Thymus (tissue), 11 donors: ENCODE measurements around the gene DUSP15. TPM values are rescaled to one million over a fixed set of nuclear protein-coding genes. Genes with fewer than 3 reads are reported as not detected.
A peak's percentile ranks its signal among the peaks of the same experiment; 100 is the strongest.

Experiments
- DNase-seq, 9 donors: peaks; one replicate each; pipeline ENCODE4 v3.0.0-alpha.2; 2013; ENCODE audit warnings: low spot score in 9 of 9, low read depth in 6 of 9, missing footprints in 1 of 9
- H3K27ac ChIP-seq, 2 donors: one replicate each; pipeline ENCODE4 v1.5.1; 2013; ENCODE audit warnings: control low read depth in 1 of 2, low read depth in 1 of 2, low read length in 1 of 2, mild to moderate bottlenecking in 1 of 2, moderate library complexity in 1 of 2
- H3K27me3 ChIP-seq, 2 donors: one replicate each; pipeline ENCODE4 v1.5.1; 2013; ENCODE audit warnings: low read length in 1 of 2; ENCODE audit not compliant: control insufficient read depth in 2 of 2, insufficient read depth in 1 of 2
- H3K36me3 ChIP-seq, 2 donors: one replicate each; pipeline ENCODE4 v1.5.1; 2013; ENCODE audit warnings: low read length in 1 of 2, mild to moderate bottlenecking in 1 of 2, moderate library complexity in 1 of 2; ENCODE audit not compliant: control insufficient read depth in 2 of 2, insufficient read depth in 2 of 2
- H3K4me1 ChIP-seq, 2 donors: one replicate each; pipeline ENCODE4 v1.5.1; 2013; ENCODE audit warnings: low read length in 2 of 2; ENCODE audit not compliant: control insufficient read depth in 2 of 2, insufficient read depth in 2 of 2
- H3K4me3 ChIP-seq, 2 donors: one replicate each; pipeline ENCODE4 v1.5.1; 2013; ENCODE audit warnings: low read length in 2 of 2, control low read depth in 1 of 2, mild to moderate bottlenecking in 1 of 2
- H3K9me3 ChIP-seq, 2 donors: one replicate each; pipeline ENCODE4 v1.5.1; 2013; ENCODE audit warnings: low read length in 1 of 2, mild to moderate bottlenecking in 1 of 2; ENCODE audit not compliant: control insufficient read depth in 2 of 2, insufficient read depth in 1 of 2
- WGBS: extraction: QIAGEN DNeasy Blood & Tissue Kit; methylation state at CpG from one replicate; pipeline ENCODE4 v1.1.7; 2013; 5-methylcytosine and 5-hydroxymethylcytosine counted together
- polyA plus RNA-seq: library from polyadenylated mRNA; stranded (reverse); fragments of 200-250 nt; gene quantifications from one replicate; pipeline ENCODE4 v1.2.3, GENCODE V29; 2013
- total RNA-seq: library from RNA; stranded (reverse); fragments of 120-200 nt; gene quantifications from one replicate; pipeline ENCODE4 v1.2.4, GENCODE V29; 2013
- donor health status: healthy.

DUSP15 gene
- total and polyA plus RNA-seq, 2 donors, result 0.76 to 1.6 TPM

DNA sequence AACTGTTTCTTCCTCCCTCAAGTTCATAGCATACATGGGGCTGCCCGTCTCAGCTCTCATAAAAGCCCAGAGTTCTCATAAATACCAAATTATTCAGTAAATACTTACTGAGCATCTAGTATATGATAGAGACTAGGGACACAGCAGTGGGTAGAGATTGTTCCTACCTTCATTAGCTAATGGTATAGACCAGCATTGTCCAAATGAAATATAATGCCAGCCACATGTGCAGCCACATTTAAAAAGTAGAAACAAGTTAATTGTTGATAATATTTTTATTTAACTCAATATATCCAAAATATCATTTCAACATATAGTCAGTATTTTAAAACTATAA lies 1.3 kb upstream of the DUSP15 start:
- H3K27ac ChIP-seq, result no peak overlapping the region
- 90% methylated on average over 1 of the region's 1 CpG for WGBS
- H3K36me3 ChIP-seq, result no peaks in the 10 kb centered on the region
- H3K4me3 ChIP-seq, result no peak overlapping the region
- H3K27me3 ChIP-seq, result peaks cover 33 to 61% of the 10 kb centered on the region in 2 donors
- no peaks in the 10 kb centered on the region for H3K9me3 ChIP-seq
- no peak for DNase-seq
- peaks cover 0 to 4% of the 10 kb centered on the region in 2 donors for H3K4me1 ChIP-seq

DNA sequence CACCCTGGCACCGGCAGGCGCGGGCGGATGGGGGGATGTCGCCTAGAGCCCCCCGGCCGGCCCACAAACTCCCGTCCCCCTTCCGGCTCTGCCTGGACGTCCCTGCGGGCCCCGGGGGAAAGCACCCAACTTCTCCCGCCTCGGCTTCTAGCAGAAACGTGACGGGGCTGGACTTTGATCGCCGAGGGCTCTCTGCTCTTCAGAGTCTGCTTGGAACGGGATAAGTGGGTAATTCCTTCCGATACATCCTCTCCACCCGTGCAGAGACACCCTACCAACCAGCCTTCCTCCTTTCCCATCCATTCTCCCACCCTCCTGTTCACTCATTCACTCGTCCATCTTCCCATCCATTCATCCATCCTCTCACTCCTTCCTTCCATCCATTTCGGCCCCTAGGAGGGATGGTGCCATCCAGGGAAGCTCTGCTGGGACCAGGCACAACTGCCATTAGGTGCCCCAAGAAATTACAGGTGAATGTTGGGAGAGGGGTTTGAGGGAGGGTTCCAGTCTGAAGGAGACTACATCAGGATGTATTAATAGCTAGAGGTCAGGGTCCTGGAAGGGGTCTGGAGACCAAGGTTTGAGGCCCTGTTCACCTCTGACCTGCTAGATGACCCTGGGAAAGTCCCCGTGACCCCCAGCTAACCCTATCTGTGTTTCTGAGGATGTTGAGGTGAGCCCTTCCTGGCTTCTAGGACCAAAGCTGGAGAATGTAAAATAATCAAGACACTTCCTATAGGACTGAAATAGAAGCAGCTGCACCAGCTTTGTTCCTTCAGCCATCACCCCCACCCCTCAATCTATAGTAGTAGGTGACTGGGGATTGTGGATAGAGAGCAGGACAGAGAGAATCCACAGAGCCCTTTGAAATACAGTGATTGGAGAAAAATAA lies 645 bp upstream of the DUSP15 start:
- H3K27ac ChIP-seq, result no peak overlapping the region
- H3K4me1 ChIP-seq, result peaks cover 0 to 4% of the 10 kb centered on the region in 2 donors
- H3K4me3 ChIP-seq, result peak overlapping the region in 1 of 2 donors; percentile 43
- DNase-seq, result no peak
- WGBS, result 13% methylated on average over 24 of the region's 24 CpGs
- no peaks in the 10 kb centered on the region for H3K9me3 ChIP-seq
- H3K36me3 ChIP-seq, result no peaks in the 10 kb centered on the region
- peaks cover 33 to 61% of the 10 kb centered on the region in 2 donors for H3K27me3 ChIP-seq

DNA sequence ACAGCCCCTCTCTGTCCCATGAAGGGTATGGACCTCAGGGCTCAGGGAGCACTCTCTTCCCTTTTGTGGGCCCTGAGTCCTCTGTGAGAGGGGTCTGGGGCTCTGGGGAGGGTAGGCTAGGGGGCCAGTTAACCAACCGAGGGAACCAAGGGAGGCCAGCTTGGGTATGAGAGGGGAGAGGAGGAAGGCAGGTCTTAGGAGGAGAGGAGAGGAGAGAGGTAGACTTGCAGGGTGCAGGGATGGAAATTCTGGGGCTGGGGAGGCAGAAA lies 720 bp downstream of the DUSP15 start:
- peaks cover 0 to 4% of the 10 kb centered on the region in 2 donors for H3K4me1 ChIP-seq
- 17% methylated on average over 1 of the region's 1 CpG for WGBS
- no peaks in the 10 kb centered on the region for H3K9me3 ChIP-seq
- H3K27ac ChIP-seq, result no peak overlapping the region
- no peak for DNase-seq
- no peak overlapping the region for H3K4me3 ChIP-seq
- H3K36me3 ChIP-seq, result no peaks in the 10 kb centered on the region
- peaks cover 33 to 59% of the 10 kb centered on the region in 2 donors for H3K27me3 ChIP-seq

DNA sequence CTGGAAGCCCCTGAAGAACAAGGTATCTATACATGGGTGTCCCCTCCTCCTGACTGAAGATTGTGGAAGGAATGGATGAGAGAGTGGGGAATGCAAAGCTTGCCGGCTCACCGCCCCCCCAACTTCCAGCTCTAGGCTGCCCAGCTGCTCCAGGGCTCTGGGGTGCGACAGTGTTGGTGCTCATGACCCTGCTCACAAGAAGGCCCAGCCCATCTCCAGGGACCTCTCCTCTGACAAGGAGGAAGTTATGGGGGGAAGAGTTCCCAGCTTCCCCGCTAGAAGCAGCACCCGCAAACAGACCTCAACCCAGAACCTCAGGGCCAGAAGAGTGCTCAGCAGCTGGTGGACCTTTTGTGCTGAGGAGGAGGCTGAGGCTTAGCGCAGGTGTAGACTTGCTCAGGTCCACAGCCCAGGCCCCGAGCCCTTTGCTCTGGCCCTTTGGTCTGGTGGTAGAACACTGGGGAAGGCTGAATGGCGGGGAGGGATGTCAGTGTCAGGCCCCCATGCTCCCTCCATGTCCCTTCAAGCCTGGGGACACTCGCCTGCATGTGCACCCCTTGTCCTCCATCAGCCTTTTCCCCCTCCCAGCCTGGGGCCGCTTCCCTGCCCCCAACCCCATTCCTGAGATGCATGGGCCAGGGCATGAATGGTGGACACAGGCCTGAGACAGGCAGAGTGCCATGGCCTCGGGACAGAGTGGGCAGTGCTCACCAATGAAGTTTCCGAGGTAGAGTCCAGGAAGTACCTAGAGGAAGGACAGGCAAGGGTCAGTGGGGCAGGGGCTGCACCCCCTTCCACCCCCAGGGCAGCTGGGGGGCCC lies 1.3 kb downstream of the DUSP15 start:
- peaks cover 0 to 4% of the 10 kb centered on the region in 2 donors for H3K4me1 ChIP-seq
- H3K27ac ChIP-seq, result no peak overlapping the region
- whole genome bisulfite sequencing, result 78% methylated on average over 12 of the region's 12 CpGs
- H3K9me3 ChIP-seq, result no peaks in the 10 kb centered on the region
- DNase-seq, result no peak
- H3K27me3 ChIP-seq, result peaks cover 33 to 58% of the 10 kb centered on the region in 2 donors
- H3K4me3 ChIP-seq, result no peak overlapping the region
- no peaks in the 10 kb centered on the region for H3K36me3 ChIP-seq

GRCh38 chr20:31866221-31866620 lies 4.1 kb downstream of the DUSP15 start:
- peaks cover 22 to 44% of the 10 kb centered on the region in 2 donors for H3K27me3 ChIP-seq
- WGBS, result 93% methylated on average over 3 of the region's 3 CpGs
- no peak overlapping the region for H3K27ac ChIP-seq

DNA sequence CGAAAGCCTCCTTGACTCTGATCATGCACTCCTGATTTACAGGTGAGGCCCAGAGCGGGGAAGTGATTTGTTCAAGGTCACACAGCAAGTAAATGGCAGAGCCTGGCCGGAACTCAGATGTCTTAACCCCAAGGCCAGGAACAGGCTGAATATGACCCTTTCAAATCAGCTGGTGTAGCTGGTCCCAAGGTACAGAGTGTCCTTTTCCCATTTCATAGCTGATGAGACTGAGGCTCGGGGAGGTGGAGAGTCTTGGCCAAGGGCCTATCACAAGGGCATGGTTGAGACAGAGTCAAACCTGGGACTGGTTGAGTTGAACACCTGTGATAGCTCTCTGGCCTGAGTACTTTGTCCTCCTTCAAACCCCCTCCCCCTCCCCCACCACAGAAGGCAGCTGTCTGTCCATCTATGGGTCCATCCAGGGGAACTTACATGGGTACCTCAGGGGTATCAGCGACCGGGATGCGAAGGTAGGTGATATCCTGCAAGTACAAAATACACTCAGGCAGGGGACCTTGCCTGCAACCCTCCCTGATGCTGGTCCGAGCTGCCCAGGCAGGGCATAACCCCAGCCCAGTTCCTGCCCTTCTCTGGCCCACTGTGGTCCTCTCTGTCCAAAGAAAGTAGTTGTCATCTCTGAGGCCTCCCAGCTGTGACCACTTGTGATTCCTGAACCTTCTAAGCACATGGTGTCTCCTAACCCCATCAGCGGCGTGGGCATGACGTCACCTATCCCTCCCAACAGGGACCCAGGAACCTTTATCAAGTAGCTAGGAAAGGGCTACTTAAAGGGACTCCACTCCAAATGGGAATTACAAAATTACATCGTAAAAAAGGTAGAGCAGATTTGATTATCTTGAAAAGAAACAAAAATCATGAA lies 5.6 kb downstream of the DUSP15 start:
- peaks cover 13 to 45% of the 10 kb centered on the region in 2 donors for H3K27me3 ChIP-seq
- no peaks in the 10 kb centered on the region for H3K36me3 ChIP-seq
- no peak overlapping the region for H3K27ac ChIP-seq
- no peaks in the 10 kb centered on the region for H3K9me3 ChIP-seq
- WGBS, result 88% methylated on average over 12 of the region's 12 CpGs
- H3K4me3 ChIP-seq, result no peak overlapping the region
- peaks cover 6 to 12% of the 10 kb centered on the region in 2 donors for H3K4me1 ChIP-seq
- no peak for DNase-seq

More at GRCh38 chr20:31866221-31866620, 4.1 kb downstream of the DUSP15 start:
- no peak for DNase-seq
- no peaks in the 10 kb centered on the region for H3K9me3 ChIP-seq
- H3K4me3 ChIP-seq, result no peak overlapping the region
- peaks cover under 1 to 4% of the 10 kb centered on the region in 2 donors for H3K4me1 ChIP-seq
- no peaks in the 10 kb centered on the region for H3K36me3 ChIP-seq

- Histone ChIP-seq H3K36me3 (no peaks in the 10 kb centered on the region), H3K4me1 (peaks cover 6 to 10% of the 10 kb centered on the region in 2 donors), H3K9me3 (no peaks in the 10 kb centered on the region), H3K4me3 (no peak overlapping the region), H3K27ac (no peak overlapping the region), H3K27me3 (peaks cover 5 to 43% of the 10 kb centered on the region in 2 donors)
- no peak for DNase-seq
- 77% methylated on average over 9 of the region's 9 CpGs for WGBS
These were observed 6.8 kb downstream of the DUSP15 start for GRCh38 chr20:31863296-31864085.

- Histone ChIP-seq H3K4me1 (peaks cover 6 to 10% of the 10 kb centered on the region in 2 donors), H3K4me3 (no peak overlapping the region), H3K36me3 (no peaks in the 10 kb centered on the region), H3K9me3 (no peaks in the 10 kb centered on the region), H3K27ac (no peak overlapping the region), H3K27me3 (peaks cover 2 to 42% of the 10 kb centered on the region in 2 donors)
- 96% methylated on average over 8 of the region's 8 CpGs for WGBS
- no peak for DNase-seq
These were observed 7.8 kb downstream of the DUSP15 start for GRCh38 chr20:31862506-31862905.
